ENCODE results near the gene ITGB4. TPM values are rescaled to one million over a fixed set of nuclear protein-coding genes. Genes with fewer than 3 reads are reported as not detected.

The ITGB4 gene
- polyA plus RNA-seq (2013, experiment 1 of 2; ENCODE audit: insufficient read length), result 2.8 TPM
- 2.6 TPM for polyA plus RNA-seq (2013, experiment 2 of 2; ENCODE audit: insufficient read length)

GRCh38 chr17:75720656-75721462 is at the start of gene ITGB4:
TSS of gene ITGB4 (plus strand) at chr17:75721459. CDS start at chr17:75724704, 3,245 bp downstream.
- DNase-seq, result no peak

GRCh38 chr17:75672011-75672410 is 49.2 kb upstream of the ITGB4 start:
- DNase-seq, result no peak

- DNase-seq, result no peak
These were observed 47.8 kb upstream of the ITGB4 start for GRCh38 chr17:75673487-75673886.

- no peak for DNase-seq
These were observed 44.8 kb upstream of the ITGB4 start for GRCh38 chr17:75676461-75676860.

GRCh38 chr17:75679706-75680211 is 41.5 kb upstream of the ITGB4 start:
- no peak for DNase-seq

- no peak for DNase-seq
These were observed 40.8 kb upstream of the ITGB4 start for GRCh38 chr17:75680431-75680830.

GRCh38 chr17:75681289-75681688 is 40.0 kb upstream of the ITGB4 start:
- DNase-seq, result peak; percentile 26

GRCh38 chr17:75683583-75683982 is 37.7 kb upstream of the ITGB4 start:
- peak; percentile 47 for DNase-seq

- no peak for DNase-seq
These were observed 37.0 kb upstream of the ITGB4 start for GRCh38 chr17:75684249-75684648.

GRCh38 chr17:75684924-75685323 is 36.3 kb upstream of the ITGB4 start:
- peak; percentile 79 for DNase-seq

- DNase-seq, result no peak
These were observed 35.8 kb upstream of the ITGB4 start for GRCh38 chr17:75685499-75685898.

GRCh38 chr17:75688209-75688825 is 32.9 kb upstream of the ITGB4 start:
- no peak for DNase-seq

- DNase-seq, result no peak
These were observed 31.8 kb upstream of the ITGB4 start for GRCh38 chr17:75689441-75689873.

GRCh38 chr17:75691371-75691791 is 29.9 kb upstream of the ITGB4 start:
- peak; percentile 21 for DNase-seq

- DNase-seq, result no peak
These were observed 29.2 kb upstream of the ITGB4 start for GRCh38 chr17:75691801-75692626.

GRCh38 chr17:75692976-75693375 is 28.3 kb upstream of the ITGB4 start:
- no peak for DNase-seq

- DNase-seq, result peak; percentile 84
These were observed 27.5 kb upstream of the ITGB4 start for GRCh38 chr17:75693500-75694481.

GRCh38 chr17:75694536-75694935 is 26.7 kb upstream of the ITGB4 start:
- no peak for DNase-seq

GRCh38 chr17:75695141-75695829 is 26.0 kb upstream of the ITGB4 start:
- peak; percentile 22 for DNase-seq

GRCh38 chr17:75695830-75696271 is 25.4 kb upstream of the ITGB4 start:
- no peak for DNase-seq

Data from fibroblast of skin of abdomen (primary cell).